NCI-H187 (cell line): Measurements from ENCODE around the gene MIOS.
"Not testable (repeated sequence)": the region's sequence is repeated elsewhere in the genome, so short reads cannot be mapped to it uniquely, and the experiment has no call there.

Experiments
- DNase-seq, 2 experiments: peaks; one replicate each; lab custom pipeline; 2025; lab: John Stamatoyannopoulos, UW

MIOS gene

DNA sequence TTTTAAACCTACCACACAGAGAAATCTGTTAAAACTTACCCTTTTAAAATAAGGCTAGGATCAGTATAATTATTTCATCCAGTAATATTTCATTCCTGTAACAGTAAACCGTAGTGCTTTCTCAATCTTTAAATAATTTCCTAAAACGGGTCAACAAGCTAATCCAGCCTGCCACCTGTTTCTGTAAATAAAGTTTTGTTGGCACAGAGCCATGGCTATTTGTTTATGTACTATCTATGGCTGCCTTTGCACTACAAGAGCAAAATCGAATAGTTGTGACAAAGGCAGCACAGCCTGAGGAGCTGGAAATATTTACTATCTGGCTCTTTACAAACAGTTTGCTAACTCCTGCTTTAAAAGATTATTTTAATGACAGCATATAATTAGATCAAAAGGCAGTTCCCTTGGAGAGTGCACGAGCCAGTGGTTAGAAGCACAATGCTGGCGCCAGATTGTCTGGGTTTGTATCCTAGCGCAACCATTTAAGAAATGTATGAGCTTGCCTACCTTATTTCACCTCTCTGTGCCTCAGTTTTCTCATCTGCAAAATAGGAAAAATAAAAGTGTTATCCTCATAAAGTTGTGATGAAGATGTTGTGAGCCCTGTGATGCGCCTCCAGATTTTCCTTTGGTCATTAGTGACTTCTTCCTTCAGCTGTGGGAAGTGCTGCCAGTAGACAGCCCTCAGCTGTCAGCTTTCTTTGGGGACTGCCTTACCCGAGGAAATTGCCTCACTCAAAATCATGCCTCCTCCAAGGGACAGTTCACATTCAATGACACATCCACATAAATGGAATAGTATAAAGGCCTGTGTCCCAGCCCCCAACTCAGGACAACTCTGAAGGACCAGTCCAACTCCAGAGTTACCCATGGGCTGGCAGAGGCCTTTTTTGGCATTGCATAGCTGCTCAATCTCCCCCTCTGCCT, 11.8 kb upstream of the MIOS start:
- no peak for DNase-seq

DNA sequence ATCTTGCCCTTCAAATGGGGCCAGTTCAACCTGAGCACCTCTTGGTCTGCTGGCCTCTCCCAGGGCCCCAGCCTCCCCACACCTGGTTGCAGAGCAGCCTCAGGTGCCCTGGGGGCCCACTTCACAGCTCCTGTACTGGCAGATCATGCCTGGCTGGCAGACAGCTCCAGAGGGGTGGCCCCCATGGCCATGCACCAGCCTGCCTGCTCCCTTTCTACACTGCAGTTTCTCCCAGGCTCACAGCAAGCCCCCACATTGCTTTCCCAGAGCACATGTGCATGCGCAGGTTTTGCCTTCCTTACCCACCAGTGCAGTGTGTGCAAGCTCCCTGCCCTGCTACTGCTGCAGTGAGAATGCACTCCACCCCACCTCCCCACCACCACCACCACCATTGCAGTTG, 9.8 kb upstream of the MIOS start:
- no peak for DNase-seq

DNA sequence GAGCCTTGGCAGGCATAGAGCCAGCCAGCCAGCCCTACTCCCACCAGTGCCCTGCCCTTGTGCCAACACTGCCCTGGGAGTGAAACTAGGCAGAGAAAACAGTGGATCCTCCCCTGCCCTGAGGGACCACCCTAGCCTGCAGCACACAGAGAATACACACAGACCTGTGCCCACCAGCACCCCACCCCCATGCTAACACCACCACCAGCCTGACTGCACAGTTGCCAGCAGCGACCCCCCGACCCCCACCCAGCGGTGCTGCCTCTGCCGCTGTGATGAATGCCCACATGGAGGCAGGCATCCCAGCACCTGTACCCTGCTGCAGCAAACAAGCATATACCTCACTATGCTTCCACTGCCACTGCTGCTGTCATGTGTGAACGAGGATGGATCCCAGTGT, 9.4 kb upstream of the MIOS start:
- DNase-seq: no peak

- DNase-seq: not testable (repeated sequence)
These were observed 5.1 kb upstream of the MIOS start for GRCh38 chr7:7561591-7561990.

DNA sequence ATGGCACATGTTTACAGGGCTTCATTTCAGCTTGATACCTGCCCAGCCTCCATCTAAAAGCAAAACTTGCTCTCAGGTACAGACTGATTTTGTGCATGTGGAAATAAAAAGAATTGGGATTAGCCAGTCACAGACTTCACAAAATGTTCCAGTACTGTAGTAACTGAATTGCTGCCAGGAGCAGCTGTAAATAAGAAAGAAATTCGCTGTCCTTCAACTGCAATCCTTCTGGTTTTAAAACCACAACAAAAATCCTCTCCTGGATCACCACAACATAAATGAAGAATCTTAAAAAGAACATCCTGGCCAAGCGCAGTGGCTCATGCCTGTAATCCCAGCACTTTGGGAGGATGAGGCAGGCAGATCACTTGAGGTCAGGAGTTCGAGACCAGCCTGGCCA, 3.9 kb upstream of the MIOS start:
- no peak for DNase-seq

GRCh38 chr7:7563269-7563668, 3.4 kb upstream of the MIOS start:
- DNase-seq: no peak

DNA sequence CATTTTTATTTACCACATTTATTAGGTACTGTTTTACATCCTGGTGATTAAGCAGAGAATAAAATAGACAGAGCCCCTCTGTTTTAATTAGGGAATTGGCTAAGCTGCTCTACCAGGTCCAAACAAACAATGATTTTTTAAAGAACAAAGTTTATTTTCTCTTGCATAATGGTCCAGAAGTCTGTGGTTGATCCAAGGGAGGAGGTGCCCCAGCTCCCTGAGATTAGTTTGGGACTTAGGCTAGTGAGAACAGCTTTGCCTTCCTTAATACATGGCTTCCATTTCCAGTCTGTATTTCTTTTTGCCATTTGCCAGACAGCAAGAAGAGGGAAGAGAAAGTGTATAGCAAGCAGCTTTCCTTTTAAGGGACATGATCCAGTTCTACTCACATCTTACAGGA, 2.9 kb upstream of the MIOS start:
- no peak for DNase-seq

- DNase-seq: no peak
These were observed 2.3 kb upstream of the MIOS start for GRCh38 chr7:7564323-7564780.

DNA sequence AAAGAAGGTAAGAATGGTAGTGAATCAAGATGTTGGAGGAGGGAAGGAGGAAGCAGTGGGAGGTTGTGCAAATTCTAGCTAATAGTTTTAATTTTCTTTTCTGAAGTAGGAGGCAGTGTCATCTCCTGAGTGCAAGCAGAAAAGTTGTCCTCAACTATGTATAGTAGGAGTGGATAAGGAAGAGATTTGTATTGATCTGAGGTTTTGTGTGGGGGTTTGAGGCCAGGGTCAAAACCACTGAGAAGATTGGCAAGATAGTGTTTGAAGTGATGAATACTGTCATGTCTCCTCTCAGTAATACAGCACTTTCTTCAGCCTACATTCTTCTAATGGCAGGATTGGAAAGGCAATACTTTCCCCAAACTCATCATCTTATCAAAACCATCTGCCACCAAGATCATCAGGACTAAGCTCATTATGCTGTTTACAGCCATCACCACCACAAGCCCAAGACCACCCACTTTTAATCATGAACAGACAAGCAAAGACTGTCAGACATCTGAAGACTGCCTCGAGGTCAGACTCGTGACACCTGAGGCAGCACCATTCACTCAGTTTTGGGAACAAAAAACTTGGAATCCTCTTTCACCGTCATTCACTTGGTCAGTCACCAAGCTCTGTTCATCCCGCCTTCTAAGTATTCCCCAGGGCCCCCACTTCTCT, 1.5 kb upstream of the MIOS start:
- DNase-seq: no peak

- no peak for DNase-seq
These were observed 686 bp upstream of the MIOS start for GRCh38 chr7:7565746-7566650.

GRCh38 chr7:7567898-7568531, 1.3 kb downstream of the MIOS start:
- DNase-seq: no peak

DNA sequence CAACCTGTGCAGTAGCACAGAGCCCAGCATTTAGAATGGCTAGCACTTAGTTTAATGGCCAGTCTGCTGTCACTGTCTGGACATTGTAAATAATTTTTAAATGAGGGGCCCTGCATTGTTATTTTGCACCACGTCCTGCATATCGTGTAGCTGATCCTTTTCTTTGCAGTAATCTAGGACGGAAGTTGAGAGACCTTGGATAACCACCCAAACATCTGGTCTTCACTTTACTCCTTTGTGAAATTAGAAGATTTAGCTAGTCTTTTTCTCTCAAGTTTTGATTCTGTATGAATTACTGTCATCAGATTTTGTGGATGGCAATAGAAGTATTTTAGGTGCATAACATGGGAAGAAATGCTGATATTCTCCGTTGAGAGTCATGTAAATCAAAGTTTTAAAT, 1.9 kb downstream of the MIOS start:
- DNase-seq: no peak

- no peak for DNase-seq
These were observed 2.4 kb downstream of the MIOS start for GRCh38 chr7:7569081-7569527.

DNA sequence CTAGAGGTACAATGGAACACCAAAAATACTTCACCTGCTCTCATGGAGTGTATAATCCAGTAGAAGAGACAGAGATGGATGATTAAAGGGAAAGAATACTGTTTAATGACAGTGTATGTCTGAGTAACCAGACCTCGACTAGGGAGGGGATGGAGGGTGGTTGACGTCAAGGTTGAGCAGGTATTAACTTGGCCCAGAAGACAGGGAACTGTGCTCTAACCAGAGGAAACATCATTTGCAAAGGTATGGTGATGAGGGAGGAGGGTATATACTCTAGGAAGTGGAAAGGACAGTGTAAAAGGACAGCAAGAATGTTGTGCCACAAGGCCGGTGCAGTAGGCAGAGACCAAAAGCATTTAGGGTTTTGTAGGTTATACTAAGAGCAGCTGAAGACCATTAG, 2.9 kb downstream of the MIOS start:
- no peak for DNase-seq

DNA sequence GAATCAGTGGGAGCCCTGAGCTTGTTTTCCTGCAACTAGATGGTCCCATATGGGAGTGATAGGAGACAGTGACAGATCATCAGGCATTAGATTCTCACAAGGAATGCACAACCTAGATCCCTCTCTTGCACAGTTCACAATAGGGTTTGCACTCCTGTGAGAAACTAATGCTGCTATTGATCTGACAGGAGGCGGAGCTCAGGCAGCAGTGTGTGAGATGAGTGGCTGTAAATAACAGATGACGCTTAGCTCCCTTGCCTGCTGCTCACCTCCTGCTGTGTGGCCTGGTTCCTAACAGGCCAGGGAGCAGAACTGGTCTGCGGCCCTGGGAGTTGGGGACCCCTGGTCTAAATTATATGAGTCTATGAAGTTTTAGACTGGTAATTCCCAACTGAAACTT, 3.9 kb downstream of the MIOS start:
- no peak for DNase-seq

DNA sequence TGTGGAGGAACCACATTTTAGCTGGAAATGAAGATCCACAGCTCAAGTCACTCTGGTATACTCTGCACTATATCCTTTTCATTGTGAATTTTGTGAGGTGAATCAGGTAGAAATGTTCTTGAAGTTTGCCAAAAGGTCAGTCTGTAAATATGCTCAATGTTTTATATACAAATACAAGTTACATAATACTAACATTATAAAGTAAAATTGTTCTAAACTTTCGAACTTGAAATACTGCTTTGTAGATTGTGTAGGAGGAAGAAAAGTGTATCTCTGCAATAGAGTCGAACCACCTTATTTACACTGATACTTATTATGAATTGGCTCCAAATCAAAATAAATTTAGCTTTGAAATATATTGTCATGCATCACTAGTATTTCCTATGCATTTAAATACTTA, 7.0 kb downstream of the MIOS start:
- no peak for DNase-seq

GRCh38 chr7:7576344-7576743, 9.7 kb downstream of the MIOS start:
- DNase-seq: no peak

- DNase-seq: no peak
These were observed 11.2 kb downstream of the MIOS start for GRCh38 chr7:7577888-7578287.

DNA sequence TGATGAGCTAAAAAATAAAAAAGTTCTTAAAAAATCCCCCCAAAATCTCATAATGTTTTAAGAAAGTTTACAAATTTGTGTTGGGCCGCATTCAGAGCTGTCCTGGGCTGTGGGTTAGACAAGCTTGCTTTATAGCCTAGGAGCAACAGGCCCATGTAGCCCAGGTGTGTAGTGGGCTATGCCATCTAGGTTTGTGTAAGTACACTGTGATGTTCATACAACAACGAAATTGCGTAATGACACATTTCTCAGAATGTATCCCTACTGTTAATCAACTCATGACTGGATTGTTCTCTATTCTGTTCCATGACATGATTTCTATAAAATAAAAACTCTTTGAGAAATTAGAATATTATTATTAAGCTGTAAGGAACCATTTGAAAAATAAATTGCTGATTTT, 13.0 kb downstream of the MIOS start:
- no peak for DNase-seq

- no peak for DNase-seq
These were observed 15.0 kb downstream of the MIOS start for GRCh38 chr7:7581531-7582179.

DNA sequence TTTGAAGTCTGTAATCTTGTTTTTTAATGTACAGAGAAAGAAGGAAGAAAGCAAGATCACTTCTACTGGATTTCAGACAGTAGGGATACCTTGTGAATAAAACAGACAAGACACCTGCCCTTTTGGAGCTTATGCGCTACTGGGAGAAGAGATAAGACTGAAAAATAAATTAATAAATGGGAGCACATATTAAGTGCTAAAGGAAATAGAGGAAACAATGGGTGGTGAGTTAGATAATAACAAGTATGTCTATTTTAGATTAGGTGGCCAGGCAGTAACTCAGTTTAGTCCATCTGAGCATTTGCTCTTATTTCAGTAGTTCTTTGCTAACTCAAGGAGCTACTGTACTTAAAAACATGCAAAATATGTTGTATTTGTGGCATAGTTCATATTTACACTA, 15.9 kb downstream of the MIOS start:
- no peak for DNase-seq
